Measurements from ENCODE around the gene HSD17B13.
"Not testable (repeated sequence)": the region's sequence is repeated elsewhere in the genome, so short reads cannot be mapped to it uniquely, and the experiment has no call there.

Gene HSD17B13

GRCh38 chr4:87322754-87323153 is at the start of gene HSD17B13:
HSD17B13 (minus strand) TSS chr4:87322882; CDS start chr4:87322841, 41 bp downstream.
- no peak for DNase-seq

- DNase-seq: no peak
Measured at GRCh38 chr4:87370068-87370467, 47.4 kb upstream of the HSD17B13 start.

GRCh38 chr4:87366521-87367162 is 44.0 kb upstream of the HSD17B13 start:
- no peak for DNase-seq

GRCh38 chr4:87365348-87365747 is 42.7 kb upstream of the HSD17B13 start:
- no peak for DNase-seq

- DNase-seq: no peak
Measured at GRCh38 chr4:87363552-87363951, 40.9 kb upstream of the HSD17B13 start.

- DNase-seq: no peak
Measured at GRCh38 chr4:87360338-87360935, 37.8 kb upstream of the HSD17B13 start.

- DNase-seq: no peak
Measured at GRCh38 chr4:87359258-87359657, 36.6 kb upstream of the HSD17B13 start.

- no peak for DNase-seq
Measured at GRCh38 chr4:87356832-87357526, 34.3 kb upstream of the HSD17B13 start.

GRCh38 chr4:87354168-87355102 is 31.8 kb upstream of the HSD17B13 start:
- DNase-seq: no peak

GRCh38 chr4:87353592-87353991 is 30.9 kb upstream of the HSD17B13 start:
- no peak for DNase-seq

- no peak for DNase-seq
Measured at GRCh38 chr4:87345139-87345538, 22.5 kb upstream of the HSD17B13 start.

- DNase-seq: no peak
Measured at GRCh38 chr4:87342872-87343271, 20.2 kb upstream of the HSD17B13 start.

GRCh38 chr4:87341954-87342635 is 19.4 kb upstream of the HSD17B13 start:
- DNase-seq: not testable (repeated sequence)

GRCh38 chr4:87339440-87339839 is 16.8 kb upstream of the HSD17B13 start:
- no peak for DNase-seq

- no peak for DNase-seq
Measured at GRCh38 chr4:87337361-87337760, 14.7 kb upstream of the HSD17B13 start.

GRCh38 chr4:87333267-87333666 is 10.6 kb upstream of the HSD17B13 start:
- DNase-seq: no peak

GRCh38 chr4:87330761-87331160 is 8.1 kb upstream of the HSD17B13 start:
- DNase-seq: no peak

- no peak for DNase-seq
Measured at GRCh38 chr4:87327136-87327535, 4.5 kb upstream of the HSD17B13 start.

GRCh38 chr4:87326460-87326859 is 3.8 kb upstream of the HSD17B13 start:
- no peak for DNase-seq

GRCh38 chr4:87321888-87322287 is 794 bp downstream of the HSD17B13 start:
- DNase-seq: no peak

GRCh38 chr4:87317527-87317926 is 5.2 kb downstream of the HSD17B13 start:
- no peak for DNase-seq

- DNase-seq: no peak
Measured at GRCh38 chr4:87316961-87317360, 5.7 kb downstream of the HSD17B13 start.

All from activated CD4-positive, alpha-beta T cell treated with anti-CD3 and anti-CD28 coated beads for 1 hour (primary cell).